T-helper 1 cell treated with Interleukin-12 subunit alpha and Interleukin-12 subunit beta and Interleukin-4 antibody, amounts not matched to agents 30 μg/mL and 1 μg/mL, for 36 hours (primary cell): Measurements from ENCODE around the gene LINC00237.

Source experiments
- H3K27ac Mint-ChIP-seq: one replicate; pipeline ENCODE4 v1.8.0; 2021; ENCODE audit warnings: mild to moderate bottlenecking, mixed read lengths
- H3K27me3 Mint-ChIP-seq: one replicate; pipeline ENCODE4 v1.8.0; 2021; ENCODE audit warnings: low read depth, mixed read lengths
- H3K36me3 Mint-ChIP-seq: one replicate; pipeline ENCODE4 v1.8.0; 2021; ENCODE audit warnings: low read depth, mixed read lengths
- H3K4me1 Mint-ChIP-seq: one replicate; pipeline ENCODE4 v1.8.0; 2021; ENCODE audit warnings: low read depth, mixed read lengths
- H3K4me3 Mint-ChIP-seq: one replicate; pipeline ENCODE4 v1.8.0; 2021; ENCODE audit warnings: mild to moderate bottlenecking, moderate library complexity, mixed read lengths
- H3K9me3 Mint-ChIP-seq: one replicate; pipeline ENCODE4 v1.8.0; 2021; ENCODE audit warnings: mixed read lengths

The LINC00237 gene

GRCh38 chr20:21106171-21107017 is at the start of gene LINC00237:
Gene LINC00237 (minus strand): TSS chr20:21106358.
- Mint-ChIP-seq H3K36me3 (peaks cover 2% of the 10 kb centered on the region), H3K27ac (no peak within 1 kb of the TSS), H3K4me3 (no peak within 1 kb of the TSS), H3K4me1 (peaks cover 13% of the 10 kb centered on the region), H3K27me3 (peaks cover 78% of the 10 kb centered on the region), H3K9me3 (no peaks in the 10 kb centered on the region)

GRCh38 chr20:21155268-21155667 is 49.1 kb upstream of the LINC00237 start:
- H3K27ac Mint-ChIP-seq, result no peak overlapping the region
- H3K36me3 Mint-ChIP-seq, result peaks cover 2% of the 10 kb centered on the region
- no peaks in the 10 kb centered on the region for H3K4me1 Mint-ChIP-seq
- no peak overlapping the region for H3K4me3 Mint-ChIP-seq
- H3K9me3 Mint-ChIP-seq, result no peaks in the 10 kb centered on the region
- H3K27me3 Mint-ChIP-seq, result no peaks in the 10 kb centered on the region

GRCh38 chr20:21154692-21155091 is 48.5 kb upstream of the LINC00237 start:
- H3K27me3 Mint-ChIP-seq, result no peaks in the 10 kb centered on the region
- no peak overlapping the region for H3K4me3 Mint-ChIP-seq
- H3K27ac Mint-ChIP-seq, result no peak overlapping the region
- H3K4me1 Mint-ChIP-seq, result no peaks in the 10 kb centered on the region
- peaks cover 2% of the 10 kb centered on the region for H3K36me3 Mint-ChIP-seq
- H3K9me3 Mint-ChIP-seq, result no peaks in the 10 kb centered on the region

- Mint-ChIP-seq H3K4me3 (no peak overlapping the region), H3K27ac (no peak overlapping the region), H3K9me3 (no peaks in the 10 kb centered on the region), H3K27me3 (no peaks in the 10 kb centered on the region), H3K36me3 (peaks cover 6% of the 10 kb centered on the region), H3K4me1 (no peaks in the 10 kb centered on the region)
These were observed 45.6 kb upstream of the LINC00237 start for GRCh38 chr20:21151791-21152190.

- Mint-ChIP-seq H3K4me3 (no peak overlapping the region), H3K9me3 (no peaks in the 10 kb centered on the region), H3K4me1 (no peaks in the 10 kb centered on the region), H3K36me3 (peaks cover 5% of the 10 kb centered on the region), H3K27me3 (no peaks in the 10 kb centered on the region), H3K27ac (no peak overlapping the region)
These were observed 43.2 kb upstream of the LINC00237 start for GRCh38 chr20:21149344-21149743.

- H3K27ac Mint-ChIP-seq, result no peak overlapping the region
These were observed 41.4 kb upstream of the LINC00237 start for GRCh38 chr20:21147593-21147992.

GRCh38 chr20:21146215-21146614 is 40.1 kb upstream of the LINC00237 start:
- Mint-ChIP-seq H3K27ac (no peak overlapping the region), H3K4me1 (no peaks in the 10 kb centered on the region), H3K36me3 (peaks cover 3% of the 10 kb centered on the region), H3K9me3 (no peaks in the 10 kb centered on the region), H3K27me3 (no peaks in the 10 kb centered on the region), H3K4me3 (no peak overlapping the region)

More at GRCh38 chr20:21147593-21147992, 41.4 kb upstream of the LINC00237 start:
- Mint-ChIP-seq H3K36me3 (peaks cover 3% of the 10 kb centered on the region), H3K4me3 (no peak overlapping the region), H3K4me1 (no peaks in the 10 kb centered on the region), H3K27me3 (no peaks in the 10 kb centered on the region), H3K9me3 (no peaks in the 10 kb centered on the region)

- no peaks in the 10 kb centered on the region for H3K4me1 Mint-ChIP-seq
- no peaks in the 10 kb centered on the region for H3K27me3 Mint-ChIP-seq
- H3K36me3 Mint-ChIP-seq, result peaks cover 3% of the 10 kb centered on the region
- no peak overlapping the region for H3K4me3 Mint-ChIP-seq
- H3K9me3 Mint-ChIP-seq, result no peaks in the 10 kb centered on the region
- H3K27ac Mint-ChIP-seq, result no peak overlapping the region
These were observed 39.3 kb upstream of the LINC00237 start for GRCh38 chr20:21145424-21145823.

GRCh38 chr20:21143194-21143890 is 37.2 kb upstream of the LINC00237 start:
- H3K27ac Mint-ChIP-seq, result no peak overlapping the region

GRCh38 chr20:21141825-21142224 is 35.7 kb upstream of the LINC00237 start:
- H3K27me3 Mint-ChIP-seq, result no peaks in the 10 kb centered on the region
- H3K4me1 Mint-ChIP-seq, result no peaks in the 10 kb centered on the region
- H3K9me3 Mint-ChIP-seq, result no peaks in the 10 kb centered on the region
- peaks cover 4% of the 10 kb centered on the region for H3K36me3 Mint-ChIP-seq
- H3K27ac Mint-ChIP-seq, result no peak overlapping the region
- no peak overlapping the region for H3K4me3 Mint-ChIP-seq

More at GRCh38 chr20:21143194-21143890, 37.2 kb upstream of the LINC00237 start:
- Mint-ChIP-seq H3K27me3 (no peaks in the 10 kb centered on the region), H3K9me3 (no peaks in the 10 kb centered on the region), H3K4me1 (no peaks in the 10 kb centered on the region), H3K36me3 (peaks cover 5% of the 10 kb centered on the region), H3K4me3 (no peak overlapping the region)

- H3K4me1 Mint-ChIP-seq, result peaks cover 3% of the 10 kb centered on the region
- no peaks in the 10 kb centered on the region for H3K27me3 Mint-ChIP-seq
- H3K36me3 Mint-ChIP-seq, result peaks cover 8% of the 10 kb centered on the region
- H3K9me3 Mint-ChIP-seq, result no peaks in the 10 kb centered on the region
- no peak overlapping the region for H3K4me3 Mint-ChIP-seq
- no peak overlapping the region for H3K27ac Mint-ChIP-seq
These were observed 33.9 kb upstream of the LINC00237 start for GRCh38 chr20:21139881-21140566.

- H3K36me3 Mint-ChIP-seq, result peaks cover 8% of the 10 kb centered on the region
- no peaks in the 10 kb centered on the region for H3K27me3 Mint-ChIP-seq
- no peaks in the 10 kb centered on the region for H3K9me3 Mint-ChIP-seq
- no peak overlapping the region for H3K27ac Mint-ChIP-seq
- no peak overlapping the region for H3K4me3 Mint-ChIP-seq
- H3K4me1 Mint-ChIP-seq, result peaks cover 7% of the 10 kb centered on the region
These were observed 30.9 kb upstream of the LINC00237 start for GRCh38 chr20:21137078-21137477.

GRCh38 chr20:21136015-21136732 is 30.0 kb upstream of the LINC00237 start:
- Mint-ChIP-seq H3K9me3 (no peaks in the 10 kb centered on the region), H3K4me3 (no peak overlapping the region), H3K4me1 (peaks cover 7% of the 10 kb centered on the region), H3K27ac (no peak overlapping the region), H3K36me3 (peaks cover 11% of the 10 kb centered on the region), H3K27me3 (no peaks in the 10 kb centered on the region)

- Mint-ChIP-seq H3K27ac (no peak overlapping the region), H3K36me3 (peaks cover 12% of the 10 kb centered on the region), H3K9me3 (no peaks in the 10 kb centered on the region), H3K4me3 (no peak overlapping the region), H3K27me3 (no peaks in the 10 kb centered on the region), H3K4me1 (peaks cover 7% of the 10 kb centered on the region)
These were observed 28.8 kb upstream of the LINC00237 start for GRCh38 chr20:21134883-21135493.
